ENCODE results near the gene TBX3.
A peak's percentile ranks its signal among the peaks of the same experiment; 100 is the strongest.

The TBX3 gene

GRCh38 chr12:114682106-114682784 lies 1.7 kb downstream of the TBX3 start:
- no peak for DNase-seq

- DNase-seq, result no peak
Observed at GRCh38 chr12:114681116-114681871, 2.7 kb downstream of the TBX3 start.

- DNase-seq, result no peak
Observed at GRCh38 chr12:114680604-114681069, 3.3 kb downstream of the TBX3 start.

- DNase-seq, result no peak
Observed at GRCh38 chr12:114679942-114680341, 4.0 kb downstream of the TBX3 start.

- no peak for DNase-seq
Observed at GRCh38 chr12:114679452-114679875, 4.5 kb downstream of the TBX3 start.

GRCh38 chr12:114678718-114679117 lies 5.3 kb downstream of the TBX3 start:
- DNase-seq, result no peak

GRCh38 chr12:114678028-114678427 lies 5.9 kb downstream of the TBX3 start:
- no peak for DNase-seq

GRCh38 chr12:114676142-114676741 lies 7.7 kb downstream of the TBX3 start:
- DNase-seq, result no peak

GRCh38 chr12:114674251-114675047 lies 9.5 kb downstream of the TBX3 start:
- DNase-seq, result no peak

GRCh38 chr12:114673901-114674250 lies 10.1 kb downstream of the TBX3 start:
- DNase-seq, result no peak

- no peak for DNase-seq
Observed at GRCh38 chr12:114673169-114673833, 10.7 kb downstream of the TBX3 start.

GRCh38 chr12:114672817-114673168 lies 11.2 kb downstream of the TBX3 start:
- no peak for DNase-seq

- no peak for DNase-seq
Observed at GRCh38 chr12:114671443-114672411, 12.2 kb downstream of the TBX3 start.

- DNase-seq, result no peak
Observed at GRCh38 chr12:114671066-114671442, 12.9 kb downstream of the TBX3 start.

GRCh38 chr12:114670291-114670980 lies 13.5 kb downstream of the TBX3 start:
- no peak for DNase-seq

GRCh38 chr12:114669401-114670290 lies 14.3 kb downstream of the TBX3 start:
- DNase-seq, result no peak

GRCh38 chr12:114668886-114669288 lies 15.1 kb downstream of the TBX3 start:
- no peak for DNase-seq

- peak; percentile 72 for DNase-seq
Observed at GRCh38 chr12:114668151-114668885, 15.7 kb downstream of the TBX3 start.

- no peak for DNase-seq
Observed at GRCh38 chr12:114667669-114668150, 16.3 kb downstream of the TBX3 start.
